ENCODE results near the gene CIITA.

- TF ChIP-seq CTCF (IDR thresholded peaks at IDR 0.05) (no peak), POLR2A (IDR thresholded peaks at IDR 0.05) (no peak)
These were observed 4.6 kb downstream of the CIITA start for GRCh38 chr16:10881479-10882030.
